ENCODE results near the gene SPG7.
"Not testable (repeated sequence)": the region's sequence is repeated elsewhere in the genome, so short reads cannot be mapped to it uniquely, and the experiment has no call there.

GRCh38 chr16:89570983-89571598 is 62.9 kb downstream of the SPG7 start:
- not testable (repeated sequence) for TF ChIP-seq CTCF, POLR2A (IDR thresholded peaks at IDR 0.05)
